GM12865 (cell line): ENCODE results near the gene DENND1A.
"Not testable (repeated sequence)": the region's sequence is repeated elsewhere in the genome, so short reads cannot be mapped to it uniquely, and the experiment has no call there.

Experiments used
- DNase-seq: peaks from one replicate; pipeline ENCODE4 v3.0.0; 2010; ENCODE audit warnings: low read depth
- H3K4me3 ChIP-seq: 2 replicates; pipeline ENCODE4 v1.5.1; 2011; ENCODE audit warnings: mild to moderate bottlenecking, low read depth, low read length, control low read depth
- TF ChIP-seq, protein P1 (sequence below): IDR thresholded peaks from 2 replicates; pipeline ENCODE4 v1.5.1; 2011; ENCODE audit warnings: low read length, control low read depth, low read depth, inconsistent platforms; ENCODE audit not compliant: insufficient read depth; ENCODE audit errors: missing control alignments

DENND1A gene

GRCh38 chr9:123336449-123336848 lies 593.5 kb downstream of the DENND1A start:
- no peak overlapping the region for H3K4me3 ChIP-seq
- DNase-seq: peak; percentile 44
- TF ChIP-seq, protein P1, sequence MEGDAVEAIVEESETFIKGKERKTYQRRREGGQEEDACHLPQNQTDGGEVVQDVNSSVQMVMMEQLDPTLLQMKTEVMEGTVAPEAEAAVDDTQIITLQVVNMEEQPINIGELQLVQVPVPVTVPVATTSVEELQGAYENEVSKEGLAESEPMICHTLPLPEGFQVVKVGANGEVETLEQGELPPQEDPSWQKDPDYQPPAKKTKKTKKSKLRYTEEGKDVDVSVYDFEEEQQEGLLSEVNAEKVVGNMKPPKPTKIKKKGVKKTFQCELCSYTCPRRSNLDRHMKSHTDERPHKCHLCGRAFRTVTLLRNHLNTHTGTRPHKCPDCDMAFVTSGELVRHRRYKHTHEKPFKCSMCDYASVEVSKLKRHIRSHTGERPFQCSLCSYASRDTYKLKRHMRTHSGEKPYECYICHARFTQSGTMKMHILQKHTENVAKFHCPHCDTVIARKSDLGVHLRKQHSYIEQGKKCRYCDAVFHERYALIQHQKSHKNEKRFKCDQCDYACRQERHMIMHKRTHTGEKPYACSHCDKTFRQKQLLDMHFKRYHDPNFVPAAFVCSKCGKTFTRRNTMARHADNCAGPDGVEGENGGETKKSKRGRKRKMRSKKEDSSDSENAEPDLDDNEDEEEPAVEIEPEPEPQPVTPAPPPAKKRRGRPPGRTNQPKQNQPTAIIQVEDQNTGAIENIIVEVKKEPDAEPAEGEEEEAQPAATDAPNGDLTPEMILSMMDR: no peak

DNA sequence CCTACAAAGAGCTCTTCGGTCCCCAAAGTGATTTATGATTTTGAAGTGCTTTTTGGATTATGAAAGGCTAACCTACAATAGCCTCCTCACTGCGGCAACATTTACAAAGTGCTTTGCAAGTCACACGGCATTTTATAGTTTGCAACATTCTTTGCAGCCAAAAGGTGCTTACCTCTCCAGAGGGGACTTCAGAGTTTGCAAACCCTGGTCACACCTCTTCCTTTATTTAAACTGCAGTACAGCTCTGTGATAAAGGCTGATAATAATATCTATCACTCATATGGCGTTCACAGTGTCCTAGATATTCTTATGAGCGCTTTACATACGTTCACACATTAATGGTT lies 594.0 kb downstream of the DENND1A start:
- no peak overlapping the region for H3K4me3 ChIP-seq
- no peak for DNase-seq
- TF ChIP-seq, protein P1: no peak

GRCh38 chr9:123335193-123335985 lies 594.5 kb downstream of the DENND1A start:
- no peak for DNase-seq

GRCh38 chr9:123334639-123335038 lies 595.3 kb downstream of the DENND1A start:
- no peak for DNase-seq
- no peak overlapping the region for H3K4me3 ChIP-seq
- TF ChIP-seq, protein P1: no peak

More at GRCh38 chr9:123335193-123335985, 594.5 kb downstream of the DENND1A start:
- TF ChIP-seq, protein P1: no peak
- no peak overlapping the region for H3K4me3 ChIP-seq

GRCh38 chr9:123333058-123333669 lies 596.8 kb downstream of the DENND1A start:
- not testable (repeated sequence) for DNase-seq, H3K4me3 ChIP-seq

- TF ChIP-seq, protein P1: no peak
- DNase-seq: no peak
- H3K4me3 ChIP-seq: no peak overlapping the region
Observed at GRCh38 chr9:123331346-123332060, 598.4 kb downstream of the DENND1A start.
